NCI-H2227 treated with DMSO at 0.1 percent for 48 hours (cell line): Measurements from ENCODE around the gene UBE4B.
"Not testable (repeated sequence)": the region's sequence is repeated elsewhere in the genome, so short reads cannot be mapped to it uniquely, and the experiment has no call there.

Experiments
- DNase-seq: peaks from one replicate; lab custom pipeline; 2025; lab: John Stamatoyannopoulos, UW

Gene UBE4B

DNA sequence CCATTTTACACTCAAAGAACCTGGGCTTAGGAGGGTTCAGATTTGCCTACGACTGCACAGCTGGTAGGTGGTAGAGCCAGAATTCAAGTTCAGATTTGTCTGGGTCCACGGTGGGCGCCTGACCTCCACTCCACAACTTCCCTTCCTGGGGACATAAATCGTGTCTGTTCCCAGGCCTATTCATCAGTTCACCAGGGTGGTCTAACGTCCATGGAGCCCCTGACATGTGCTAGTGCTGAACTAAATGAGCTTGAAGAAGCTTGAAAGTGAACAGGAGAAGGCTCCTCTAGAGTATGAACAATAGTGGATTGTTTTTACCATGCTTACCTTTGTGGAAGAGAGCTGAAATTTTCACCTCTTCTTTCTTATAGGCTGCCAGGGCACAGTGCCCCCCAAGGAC is 145.1 kb downstream of the UBE4B start:
- no peak for DNase-seq

DNA sequence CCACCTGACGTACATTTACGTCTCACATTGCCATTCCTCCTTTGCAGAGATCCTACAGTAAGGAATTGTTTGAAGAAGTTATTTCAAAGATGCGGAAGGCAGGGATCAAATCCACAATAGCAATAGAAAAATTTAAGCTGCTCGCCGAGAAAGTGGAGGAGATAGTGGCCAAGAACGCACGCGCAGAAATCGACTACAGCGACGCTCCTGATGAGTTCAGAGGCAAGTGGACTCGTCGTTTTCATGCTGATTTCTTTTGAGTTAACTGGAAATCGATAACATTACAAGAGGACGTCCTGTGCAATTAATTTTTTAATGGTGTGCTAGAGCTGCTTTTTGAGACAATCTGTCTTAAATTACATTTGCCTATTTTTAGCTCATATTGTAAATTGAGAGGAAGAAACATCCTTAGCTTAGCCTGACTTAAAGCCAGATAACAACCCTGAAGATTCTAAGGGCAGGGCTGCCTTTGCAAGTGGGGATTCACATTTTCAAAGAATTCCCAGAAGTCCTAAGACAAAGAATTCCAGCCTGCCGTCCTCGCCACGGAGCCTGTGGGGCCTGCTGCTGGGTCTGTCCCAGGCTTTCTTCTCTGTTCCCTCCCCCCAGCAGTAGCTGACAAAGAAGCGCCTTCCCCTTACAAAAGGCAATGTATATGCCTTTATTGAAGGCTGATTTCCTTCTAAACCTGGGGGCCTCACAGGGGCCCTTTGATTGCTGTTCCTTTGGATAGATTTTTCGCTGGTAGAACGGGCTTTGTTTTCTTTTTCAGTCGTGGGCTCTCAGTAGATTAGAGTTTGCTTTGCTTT is 146.0 kb downstream of the UBE4B start:
- no peak for DNase-seq

DNA sequence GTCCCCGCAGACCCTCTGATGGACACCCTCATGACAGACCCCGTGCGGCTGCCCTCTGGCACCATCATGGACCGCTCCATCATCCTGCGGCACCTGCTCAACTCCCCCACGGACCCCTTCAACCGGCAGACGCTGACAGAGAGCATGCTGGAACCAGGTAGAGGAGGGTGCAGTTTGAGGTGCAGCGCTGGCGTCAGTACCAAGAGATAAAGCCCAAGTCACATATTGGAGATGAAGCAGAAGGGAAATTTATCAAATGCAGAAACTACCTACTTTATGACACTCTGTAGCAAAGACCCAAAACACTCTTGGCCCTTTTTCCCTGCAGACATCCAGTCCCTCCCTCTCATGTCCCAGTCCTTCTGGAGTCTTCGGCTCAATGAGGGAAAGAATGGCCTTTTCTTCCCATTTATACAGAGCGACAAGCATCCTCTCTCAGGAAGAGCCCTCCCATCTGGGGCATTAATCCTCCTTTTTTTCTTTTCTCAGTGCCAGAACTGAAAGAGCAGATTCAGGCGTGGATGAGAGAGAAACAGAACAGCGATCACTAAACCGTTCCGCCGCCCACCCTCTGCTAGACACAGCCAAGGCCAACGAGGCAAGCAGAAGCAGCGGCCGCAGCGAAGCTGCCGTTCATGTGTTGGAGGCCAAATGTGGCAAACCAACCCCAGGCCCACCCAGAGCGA is 146.8 kb downstream of the UBE4B start:
- DNase-seq = no peak

DNA sequence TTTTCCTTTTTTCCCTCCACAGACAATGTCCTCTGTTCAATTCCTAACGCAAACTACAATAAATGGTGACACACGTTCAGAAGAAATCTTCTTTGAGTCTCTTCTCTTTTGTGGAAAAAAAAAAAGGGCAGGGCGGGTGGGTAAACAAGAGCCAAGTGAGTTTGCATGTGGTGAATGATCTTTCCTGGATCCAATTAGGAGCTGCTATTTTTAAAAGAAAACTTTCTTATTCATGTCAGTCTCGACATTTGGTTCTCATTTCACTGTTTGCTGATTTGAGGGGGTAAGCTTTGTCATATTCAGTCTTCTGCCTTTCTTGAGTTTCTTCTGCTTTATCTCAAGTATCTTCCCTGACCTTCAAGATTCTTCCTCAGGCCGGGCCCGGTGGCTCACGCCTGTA is 148.4 kb downstream of the UBE4B start:
- DNase-seq = no peak

DNA sequence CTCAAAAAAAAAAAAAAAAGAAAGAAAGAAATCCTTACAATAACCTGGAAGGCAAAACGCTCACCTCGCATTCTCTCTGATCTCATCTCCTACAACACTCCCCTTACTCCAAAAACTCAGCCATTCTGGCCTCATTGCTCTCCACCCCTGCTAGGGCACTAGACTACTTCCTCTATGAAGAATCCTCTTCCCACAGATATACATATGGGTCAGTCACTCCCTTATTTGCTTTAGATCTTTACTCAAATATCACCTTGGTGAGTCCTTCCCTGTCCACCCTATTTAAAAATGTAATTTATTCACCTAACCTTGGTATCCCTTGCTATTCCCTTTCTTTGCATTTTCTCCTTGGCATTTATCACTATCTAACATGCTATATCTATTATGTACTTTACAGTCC is 153.0 kb downstream of the UBE4B start:
- no peak for DNase-seq

DNA sequence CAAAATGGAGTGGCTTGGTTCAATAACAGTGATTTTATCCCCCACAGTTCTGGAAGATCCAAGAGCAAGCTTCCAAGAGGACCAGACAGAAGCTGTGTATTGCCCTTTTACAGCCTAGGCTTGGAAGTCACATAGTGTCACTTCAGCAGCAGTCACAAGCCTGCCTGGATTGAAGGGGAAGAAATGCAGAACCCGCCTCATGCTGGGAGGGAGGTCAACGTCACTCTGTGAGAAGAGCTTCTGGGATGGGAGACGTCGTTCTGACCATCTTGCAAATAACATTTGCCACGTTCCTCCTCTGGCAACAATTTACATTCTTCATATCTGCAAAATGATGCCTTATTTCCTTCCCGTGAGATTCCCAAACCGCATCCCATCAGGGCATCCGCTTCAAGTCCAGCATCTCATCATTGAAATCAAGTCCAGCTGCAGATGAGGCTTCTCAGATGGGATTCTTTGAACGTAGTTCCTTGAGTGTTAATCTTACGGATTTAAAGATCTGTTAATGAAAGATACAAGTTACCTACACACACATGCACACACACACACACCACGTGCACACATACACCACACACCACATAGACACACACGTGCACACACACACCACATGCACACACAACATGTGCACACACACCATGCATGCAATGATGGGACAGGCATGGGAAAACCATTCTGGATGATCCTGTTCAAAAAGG is 153.7 kb downstream of the UBE4B start:
- no peak for DNase-seq

DNA sequence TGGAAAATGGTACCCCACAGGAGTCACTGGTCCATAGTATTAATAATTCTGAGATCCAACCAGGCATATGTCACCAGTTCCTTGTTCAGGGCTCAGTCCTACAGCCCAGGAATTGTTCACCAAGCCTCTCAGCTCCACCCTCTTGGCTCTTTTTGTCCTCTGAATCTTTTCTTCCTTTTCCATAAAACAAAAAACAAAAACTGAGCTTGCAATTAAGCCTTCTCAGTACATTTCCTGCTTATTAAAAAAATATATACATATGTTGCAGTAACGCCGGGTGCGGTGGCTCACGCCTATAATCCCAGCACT is 154.2 kb downstream of the UBE4B start:
- no peak for DNase-seq

DNA sequence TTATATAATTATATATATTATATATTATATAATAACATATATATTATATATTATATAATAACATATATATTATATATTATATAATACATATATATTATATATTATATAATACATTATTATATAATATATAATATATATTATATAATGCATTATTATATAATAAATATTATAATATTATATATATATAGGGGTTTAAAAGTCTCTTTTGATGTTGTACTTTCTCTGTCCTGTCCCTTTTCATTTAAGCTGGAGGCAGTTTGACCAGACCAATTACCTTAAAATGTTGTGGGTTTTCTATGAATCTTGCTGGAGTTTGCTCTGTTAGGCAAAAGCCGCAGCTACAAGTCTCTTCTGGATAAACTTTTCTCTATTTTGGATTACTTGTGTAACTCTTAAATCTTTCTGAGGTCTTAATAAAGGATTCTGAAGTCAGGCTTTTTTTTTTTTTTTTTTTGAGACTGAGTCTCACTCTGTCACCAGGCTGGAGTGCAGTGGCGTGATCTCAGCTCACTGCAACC is 155.4 kb downstream of the UBE4B start:
- DNase-seq = no peak

DNA sequence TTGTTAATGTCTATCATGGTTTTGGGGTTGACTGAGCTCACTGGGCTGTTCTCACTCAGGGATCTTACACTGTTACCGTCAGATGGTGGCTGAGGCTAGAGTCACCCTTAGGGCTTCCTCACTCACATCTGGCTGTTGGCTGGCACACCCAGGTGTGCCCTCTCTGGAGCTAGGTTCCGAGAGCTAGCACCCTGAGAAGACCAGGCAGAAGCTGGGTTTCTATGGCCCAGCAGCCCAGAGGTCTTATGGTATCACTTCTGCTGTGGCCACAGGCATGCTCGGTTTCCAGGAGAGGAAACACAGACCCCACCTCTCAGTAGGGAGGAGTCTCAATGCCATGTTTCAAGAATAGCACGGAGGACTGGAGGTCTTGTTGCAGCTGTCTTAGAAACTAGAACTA is 156.9 kb downstream of the UBE4B start:
- no peak for DNase-seq

DNA sequence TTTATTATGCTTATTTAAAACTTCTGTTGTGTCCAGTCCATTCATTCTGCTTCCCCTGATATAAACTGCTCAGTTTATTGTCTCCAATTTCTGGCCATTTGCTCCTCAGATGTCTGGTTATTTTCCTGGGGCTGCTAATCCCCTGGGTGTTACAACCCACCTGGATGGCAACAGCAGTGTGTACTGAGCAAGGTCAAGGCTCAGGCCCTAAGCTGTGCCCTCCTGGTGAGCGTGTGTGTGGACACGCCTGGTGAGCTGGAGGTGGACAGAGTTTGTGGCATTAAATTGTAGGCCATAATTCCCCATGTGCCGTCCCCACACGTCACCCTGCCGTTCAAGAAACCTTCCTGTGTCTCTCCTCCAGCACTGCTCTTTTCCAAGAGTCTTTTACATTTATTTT is 159.5 kb downstream of the UBE4B start:
- no peak for DNase-seq

DNA sequence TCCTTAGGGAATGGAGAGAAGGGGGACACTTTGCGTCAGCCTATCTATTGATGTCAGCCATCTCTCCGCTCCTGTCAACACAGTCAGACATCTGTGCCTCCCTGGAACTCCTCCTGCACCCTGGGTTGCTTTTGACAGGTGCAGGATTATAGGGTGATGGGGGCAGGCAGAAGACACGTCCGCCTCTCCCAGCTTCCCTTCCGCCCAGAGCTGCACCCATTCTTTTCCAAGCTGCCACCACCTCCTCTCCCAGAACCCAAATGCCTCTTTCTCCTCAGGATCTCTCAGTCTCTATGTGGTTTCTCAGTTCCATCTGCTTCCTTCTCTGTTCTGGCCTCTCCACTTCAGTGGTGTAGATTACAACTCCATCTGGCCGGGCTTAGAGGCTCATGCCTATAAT is 160.5 kb downstream of the UBE4B start:
- no peak for DNase-seq

DNA sequence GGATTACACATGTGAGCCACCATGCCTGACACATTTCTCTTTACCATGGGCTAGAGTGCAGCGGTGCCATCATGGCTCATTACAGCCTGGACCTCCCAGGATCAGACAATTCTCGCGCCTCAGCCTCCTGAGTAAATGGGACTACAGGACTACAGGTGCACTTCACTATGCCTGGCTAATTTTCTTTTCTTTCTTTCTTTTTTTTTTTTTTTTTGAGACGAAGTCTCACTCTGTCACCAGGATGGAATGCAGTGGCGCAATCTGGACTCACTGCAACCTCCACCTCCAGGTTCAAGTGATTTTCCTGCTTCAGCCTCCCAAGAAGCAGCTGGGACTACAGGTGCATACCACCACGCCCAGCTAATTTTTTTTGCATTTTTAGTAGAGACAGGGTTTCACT is 162.8 kb downstream of the UBE4B start:
- DNase-seq = no peak

DNA sequence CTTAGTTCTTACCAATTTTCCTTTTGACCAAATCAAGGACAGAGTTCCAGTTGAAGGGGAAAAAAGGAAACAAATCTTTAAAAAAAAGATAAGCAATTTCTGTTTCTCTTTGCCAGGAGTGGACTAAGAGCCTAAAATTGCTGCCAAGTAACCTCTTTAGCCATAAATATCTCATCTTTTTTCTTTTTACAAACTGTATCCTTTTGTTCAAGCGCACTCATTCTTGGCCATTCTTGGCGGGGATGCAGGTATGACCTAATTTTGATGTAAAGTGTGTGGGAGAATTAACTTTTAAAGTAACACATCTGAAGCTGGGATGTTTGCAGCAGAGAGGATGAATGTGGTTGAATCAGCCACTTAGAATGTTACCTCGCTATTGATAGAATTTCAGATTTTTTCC is 164.2 kb downstream of the UBE4B start:
- no peak for DNase-seq

DNA sequence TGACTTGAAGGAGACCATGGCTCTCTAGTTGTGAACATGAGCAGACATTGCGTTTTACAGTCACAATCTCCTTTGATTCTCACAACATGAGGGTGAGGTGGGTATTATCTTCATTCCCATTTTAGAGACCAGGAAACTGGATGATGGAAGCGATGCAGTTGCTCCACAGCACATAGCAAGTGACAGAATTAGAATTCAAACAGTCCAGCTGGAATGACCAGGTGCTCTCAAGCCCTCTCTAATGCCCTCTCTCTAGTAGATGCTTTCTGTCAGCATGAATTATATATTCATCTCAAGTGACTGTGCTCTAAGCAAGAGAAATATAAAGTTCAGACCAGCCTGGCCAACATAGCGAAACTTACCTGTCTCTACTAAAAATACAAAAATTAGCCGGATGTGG is 167.9 kb downstream of the UBE4B start:
- DNase-seq = no peak

DNA sequence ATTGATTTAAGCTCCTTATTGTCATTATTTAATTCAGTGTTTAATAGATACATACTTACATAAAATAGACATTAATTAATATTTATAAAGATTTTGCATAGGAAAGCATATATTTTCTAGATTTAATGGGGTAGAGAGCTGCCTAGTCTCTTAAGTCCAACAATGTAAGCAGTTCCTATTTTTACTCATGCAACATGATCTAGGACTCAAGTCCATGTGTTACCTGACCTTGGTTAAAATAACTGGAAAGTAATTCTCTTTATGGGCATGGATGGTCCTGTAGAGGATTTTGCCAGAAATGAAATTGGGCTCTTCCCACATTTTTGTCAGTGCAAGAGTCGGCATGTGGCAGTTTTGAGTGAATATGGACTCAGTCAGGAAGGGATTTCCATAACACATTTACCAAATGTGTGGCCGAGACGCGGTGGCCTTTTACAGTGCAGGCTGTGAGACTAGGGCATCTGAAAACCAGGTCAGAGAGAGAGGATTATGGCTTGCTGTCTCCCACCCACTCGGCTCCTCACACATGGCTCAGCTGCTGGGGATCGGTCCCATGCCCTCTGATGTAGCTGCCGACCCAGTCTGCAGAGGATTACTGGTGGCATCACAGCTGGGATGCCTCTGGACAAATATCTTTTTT is 171.4 kb downstream of the UBE4B start:
- DNase-seq = no peak

DNA sequence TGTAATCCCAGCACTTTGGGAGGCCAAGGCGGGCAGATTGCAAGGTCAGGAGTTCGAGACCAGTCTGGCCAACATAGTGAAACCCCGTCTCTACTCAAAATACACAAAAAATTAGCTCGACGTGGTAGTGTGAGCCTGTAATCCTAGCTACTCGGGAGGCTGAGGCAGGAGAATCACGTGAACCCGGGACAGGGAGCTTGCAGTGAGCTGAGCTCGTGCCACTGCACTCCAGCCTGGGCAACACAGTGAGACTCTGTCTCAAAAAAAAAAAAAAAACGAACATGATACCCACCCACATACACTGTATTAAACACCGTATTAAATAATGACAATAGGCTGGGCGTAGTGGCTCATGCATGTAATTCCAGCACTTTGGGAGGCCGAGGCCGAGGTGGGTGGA is 172.4 kb downstream of the UBE4B start:
- DNase-seq = not testable (repeated sequence)

DNA sequence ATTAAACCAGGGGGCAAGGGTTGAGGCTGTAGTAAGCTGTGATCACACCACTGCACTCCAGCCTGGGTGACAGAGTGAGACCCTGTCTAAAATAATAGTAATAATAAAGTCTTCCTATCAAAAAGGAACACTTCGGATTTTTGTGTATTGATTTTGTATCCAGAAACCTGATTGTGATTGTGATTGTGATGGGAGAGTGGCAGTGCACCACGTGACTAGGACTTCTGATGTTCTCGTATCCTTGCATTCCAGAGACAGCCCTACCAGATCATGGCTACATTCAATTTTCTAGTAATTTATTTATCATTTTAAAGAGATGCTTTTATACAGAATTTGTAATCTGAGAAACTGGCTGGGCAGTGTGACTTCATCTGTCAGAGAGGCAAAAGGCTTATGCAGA is 175.1 kb downstream of the UBE4B start:
- DNase-seq = no peak

DNA sequence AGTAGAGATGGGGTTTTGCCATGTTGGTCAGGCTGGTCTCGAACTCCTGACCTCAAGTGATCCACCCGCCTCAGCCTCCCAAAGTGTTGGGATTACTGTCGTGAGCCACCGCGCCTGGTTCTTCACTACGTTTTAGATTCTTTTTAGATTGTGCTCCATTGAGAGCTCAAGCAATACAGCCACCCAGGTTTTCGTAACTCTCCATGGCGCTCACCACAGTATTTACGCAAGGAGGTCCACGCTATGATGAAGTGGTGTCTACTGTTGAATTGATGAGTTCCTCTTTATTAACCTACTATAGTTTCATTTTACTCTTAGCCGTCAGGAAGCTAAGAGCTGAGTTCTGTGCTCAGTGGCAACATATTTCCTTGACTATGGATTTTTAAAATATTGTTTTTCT is 175.8 kb downstream of the UBE4B start:
- DNase-seq = no peak

DNA sequence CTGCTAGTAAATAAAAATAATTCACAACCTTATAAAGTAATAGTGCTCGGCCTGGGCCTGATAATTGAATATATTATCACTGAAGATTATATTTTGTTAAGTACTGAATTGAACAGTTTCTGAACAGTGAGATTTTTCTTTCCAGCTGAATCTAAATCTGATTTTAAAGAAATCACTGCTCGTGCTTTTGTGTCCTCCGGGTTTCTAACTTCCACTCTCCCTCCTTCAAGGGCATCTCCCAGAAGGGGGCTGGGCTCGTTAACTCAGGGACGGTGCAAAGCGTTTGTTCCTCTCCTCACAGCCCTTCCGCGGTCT is 176.8 kb downstream of the UBE4B start:
- no peak for DNase-seq

DNA sequence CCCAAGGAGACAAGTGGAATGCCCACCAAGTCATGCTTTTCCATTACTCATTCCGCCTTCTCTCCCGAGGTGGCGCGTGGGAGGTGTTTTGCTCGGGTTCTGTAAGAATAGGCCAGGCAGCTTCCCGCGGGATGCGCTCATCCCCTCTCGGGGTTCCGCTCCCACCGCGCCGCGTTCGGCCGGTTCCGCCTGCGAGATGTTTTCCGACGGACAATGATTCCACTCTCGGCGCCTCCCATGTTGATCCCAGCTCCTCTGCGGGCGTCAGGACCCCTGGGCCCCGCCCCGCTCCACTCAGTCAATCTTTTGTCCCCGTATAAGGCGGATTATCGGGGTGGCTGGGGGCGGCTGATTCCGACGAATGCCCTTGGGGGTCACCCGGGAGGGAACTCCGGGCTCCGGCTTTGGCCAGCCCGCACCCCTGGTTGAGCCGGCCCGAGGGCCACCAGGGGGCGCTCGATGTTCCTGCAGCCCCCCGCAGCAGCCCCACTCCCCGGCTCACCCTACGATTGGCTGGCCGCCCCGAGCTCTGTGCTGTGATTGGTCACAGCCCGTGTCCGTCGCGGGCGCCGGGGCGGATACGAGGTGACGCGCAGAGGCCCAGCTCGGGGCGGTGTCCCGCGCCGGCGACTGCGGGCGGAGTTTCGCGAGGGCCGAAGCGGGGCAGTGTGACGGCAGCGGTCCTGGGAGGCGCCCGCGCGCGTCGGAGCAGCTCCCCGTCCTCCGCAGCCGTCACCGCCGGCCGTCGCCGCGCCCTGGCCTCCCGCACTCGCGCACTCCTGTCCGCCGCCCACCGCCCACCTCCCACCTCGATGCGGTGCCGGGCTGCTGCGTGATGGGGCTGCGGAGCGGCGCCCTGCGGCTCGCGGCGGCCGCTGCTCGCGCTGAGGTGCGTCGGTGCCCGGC is 177.4 kb downstream of the UBE4B start, which contains the start of gene KIF1B:
KIF1B (plus strand) TSS at position 666 of the 906 bp plus-strand sequence. CDS start 21,759 bp downstream, outside the sequence.
- peak; percentile 97 for DNase-seq
